NT2/D1 (cell line): ENCODE results near the gene OR10H4.
"Not testable (repeated sequence)": the region's sequence is repeated elsewhere in the genome, so short reads cannot be mapped to it uniquely, and the experiment has no call there.

Source experiments
- DNase-seq: peaks from one replicate; pipeline ENCODE4 v3.0.0-alpha.2; 2011; ENCODE audit warnings: low read depth, low spot score
- H3K27me3 ChIP-seq: 2 replicates; pipeline ENCODE4 v1.6.0; 2011; ENCODE audit warnings: mild to moderate bottlenecking; ENCODE audit not compliant: insufficient read length, insufficient read depth
- H3K36me3 ChIP-seq: 2 replicates; pipeline ENCODE4 v1.6.1; 2011; ENCODE audit warnings: mild to moderate bottlenecking, low read length, mixed read lengths; ENCODE audit not compliant: insufficient read depth, insufficient read length
- H3K4me1 ChIP-seq: 2 replicates; pipeline ENCODE4 v1.5.1; 2011; ENCODE audit not compliant: insufficient read depth, insufficient read length
- H3K4me3 ChIP-seq: 2 replicates; pipeline ENCODE4 v1.5.1; 2011; ENCODE audit warnings: low read depth; ENCODE audit not compliant: insufficient read length
- H3K9ac ChIP-seq: 2 replicates; pipeline ENCODE4 v1.6.0; 2011; ENCODE audit warnings: low read depth; ENCODE audit not compliant: insufficient read length
- H3K9me3 ChIP-seq: 2 replicates; pipeline ENCODE4 v1.5.1; 2011; ENCODE audit warnings: mild to moderate bottlenecking, low read length; ENCODE audit not compliant: insufficient read depth
- SUZ12 ChIP-seq: IDR thresholded peaks from 2 replicates; pipeline ENCODE4 v1.6.1; 2011; ENCODE audit not compliant: insufficient read length, insufficient read depth; ENCODE audit errors: extremely low read depth
- YY1 ChIP-seq: IDR thresholded peaks from 2 replicates; pipeline ENCODE4 v1.6.1; 2011; ENCODE audit not compliant: insufficient read length, insufficient read depth
- ZNF274 ChIP-seq: IDR thresholded peaks from 2 replicates; pipeline ENCODE4 v1.6.1; 2011; ENCODE audit warnings: mild to moderate bottlenecking, low read depth, low read length

OR10H4 gene

GRCh38 chr19:15928321-15928720 is 20.5 kb upstream of the OR10H4 start:
- Histone ChIP-seq H3K4me1 (no peaks in the 10 kb centered on the region), H3K4me3 (no peak overlapping the region), H3K36me3 (no peaks in the 10 kb centered on the region), H3K27me3 (peaks cover 8% of the 10 kb centered on the region), H3K9me3 (no peaks in the 10 kb centered on the region), H3K9ac (no peak overlapping the region)
- DNase-seq, result no peak
- TF ChIP-seq YY1 (no peak), SUZ12 (no peak)

GRCh38 chr19:15933761-15934331 is 15.0 kb upstream of the OR10H4 start:
- not testable (repeated sequence) for H3K36me3 ChIP-seq, DNase-seq, H3K4me3 ChIP-seq, H3K9ac ChIP-seq, H3K4me1 ChIP-seq
- peaks cover 12% of the 10 kb centered on the region; the same call in 1 of the 2 replicates for H3K9me3 ChIP-seq
- H3K27me3 ChIP-seq, result peaks cover 18% of the 10 kb centered on the region

- H3K9ac ChIP-seq, result no peak within 1 kb of the TSS
- TF ChIP-seq SUZ12, result no peak
- no peak for TF ChIP-seq YY1
- no peak for TF ChIP-seq ZNF274
- DNase-seq, result no peak
- peaks cover 14% of the 10 kb centered on the region; the same call in 1 of the 2 replicates for H3K9me3 ChIP-seq
- H3K4me1 ChIP-seq, result peaks cover 5% of the 10 kb centered on the region
- no peak within 1 kb of the TSS for H3K4me3 ChIP-seq
- H3K36me3 ChIP-seq, result no peaks in the 10 kb centered on the region
- peaks cover 22% of the 10 kb centered on the region for H3K27me3 ChIP-seq
Observed at GRCh38 chr19:15934332-15935078, 14.3 kb upstream of the OR10H4 start, which contains the start of gene CYP4F11. Gene CYP4F11, minus strand, starts transcription at chr19:15934529. Its CDS starts 121 bp downstream, at chr19:15934408.

- H3K4me1 ChIP-seq, result peaks cover 5% of the 10 kb centered on the region
- peaks cover 28% of the 10 kb centered on the region for H3K27me3 ChIP-seq
- no peak for DNase-seq
- H3K36me3 ChIP-seq, result no peaks in the 10 kb centered on the region
- no peak overlapping the region for H3K4me3 ChIP-seq
- H3K9ac ChIP-seq, result no peak overlapping the region
- TF ChIP-seq YY1, result no peak
- no peak for TF ChIP-seq SUZ12
- no peak for TF ChIP-seq ZNF274
- H3K9me3 ChIP-seq, result peaks cover 14% of the 10 kb centered on the region; the same call in 1 of the 2 replicates
Observed at GRCh38 chr19:15935167-15935702, 13.6 kb upstream of the OR10H4 start.

GRCh38 chr19:15936173-15936572 is 12.6 kb upstream of the OR10H4 start:
- Histone ChIP-seq H3K9ac (no peak overlapping the region), H3K27me3 (peaks cover 32% of the 10 kb centered on the region), H3K4me1 (peaks cover 5% of the 10 kb centered on the region), H3K36me3 (no peaks in the 10 kb centered on the region), H3K4me3 (no peak overlapping the region), H3K9me3 (peaks cover 14% of the 10 kb centered on the region; the same call in 1 of the 2 replicates)
- no peak for DNase-seq
- no peak for TF ChIP-seq ZNF274
- no peak for TF ChIP-seq YY1
- TF ChIP-seq SUZ12, result no peak

- Histone ChIP-seq H3K9ac (no peak overlapping the region), H3K9me3 (peaks cover 14% of the 10 kb centered on the region; the same call in 1 of the 2 replicates), H3K4me1 (peaks cover 5% of the 10 kb centered on the region), H3K27me3 (peaks cover 36% of the 10 kb centered on the region), H3K4me3 (no peak overlapping the region), H3K36me3 (no peaks in the 10 kb centered on the region)
- TF ChIP-seq SUZ12 (no peak), YY1 (no peak), ZNF274 (no peak)
- no peak for DNase-seq
Observed at GRCh38 chr19:15936950-15937349, 11.9 kb upstream of the OR10H4 start.

- H3K27me3 ChIP-seq, result peaks cover 38% of the 10 kb centered on the region
- TF ChIP-seq YY1, result no peak
- TF ChIP-seq ZNF274, result no peak
- TF ChIP-seq SUZ12, result no peak
- no peak overlapping the region for H3K4me3 ChIP-seq
- no peak overlapping the region for H3K9ac ChIP-seq
- no peak for DNase-seq
- peaks cover 14% of the 10 kb centered on the region; the same call in 1 of the 2 replicates for H3K9me3 ChIP-seq
- H3K4me1 ChIP-seq, result peaks cover 5% of the 10 kb centered on the region
- H3K36me3 ChIP-seq, result no peaks in the 10 kb centered on the region
Observed at GRCh38 chr19:15937771-15938170, 11.0 kb upstream of the OR10H4 start.
